Measurements from ENCODE around the gene CCDC34.

The CCDC34 gene

GRCh38 chr11:27403195-27403594, 40.2 kb upstream of the CCDC34 start:
- Histone ChIP-seq H3K4me1 (ENCODE audit: control insufficient read depth, insufficient read depth, low read length) (peaks cover 5% of the 10 kb centered on the region), H3K9me3 (ENCODE audit: control insufficient read depth, insufficient read depth, low read length) (no peaks in the 10 kb centered on the region), H3K27ac (ENCODE audit: low read depth, low read length) (no peak overlapping the region), H3K9ac (ENCODE audit: low read depth, low read length) (no peak overlapping the region), H3K36me3 (ENCODE audit: control insufficient read depth, insufficient read depth, low read length) (peaks cover 32% of the 10 kb centered on the region), H3K27me3 (ENCODE audit: control insufficient read depth, insufficient read depth, low read length) (no peaks in the 10 kb centered on the region), H3K4me3 (ENCODE audit: low read depth, low read length) (no peak overlapping the region)

GRCh38 chr11:27402450-27402849, 39.4 kb upstream of the CCDC34 start:
- peaks cover 28% of the 10 kb centered on the region for H3K36me3 ChIP-seq (ENCODE audit: control insufficient read depth, insufficient read depth, low read length)
- H3K27ac ChIP-seq (ENCODE audit: low read depth, low read length) = no peak overlapping the region
- no peak overlapping the region for H3K4me3 ChIP-seq (ENCODE audit: low read depth, low read length)
- no peaks in the 10 kb centered on the region for H3K9me3 ChIP-seq (ENCODE audit: control insufficient read depth, insufficient read depth, low read length)
- no peaks in the 10 kb centered on the region for H3K27me3 ChIP-seq (ENCODE audit: control insufficient read depth, insufficient read depth, low read length)
- peaks cover 10% of the 10 kb centered on the region for H3K4me1 ChIP-seq (ENCODE audit: control insufficient read depth, insufficient read depth, low read length)
- H3K9ac ChIP-seq (ENCODE audit: low read depth, low read length) = no peak overlapping the region

GRCh38 chr11:27401833-27402316, 38.9 kb upstream of the CCDC34 start:
- peaks cover 12% of the 10 kb centered on the region for H3K4me1 ChIP-seq (ENCODE audit: control insufficient read depth, insufficient read depth, low read length)
- no peak overlapping the region for H3K4me3 ChIP-seq (ENCODE audit: low read depth, low read length)
- no peaks in the 10 kb centered on the region for H3K27me3 ChIP-seq (ENCODE audit: control insufficient read depth, insufficient read depth, low read length)
- no peak overlapping the region for H3K27ac ChIP-seq (ENCODE audit: low read depth, low read length)
- no peaks in the 10 kb centered on the region for H3K9me3 ChIP-seq (ENCODE audit: control insufficient read depth, insufficient read depth, low read length)
- H3K36me3 ChIP-seq (ENCODE audit: control insufficient read depth, insufficient read depth, low read length) = peaks cover 22% of the 10 kb centered on the region
- no peak overlapping the region for H3K9ac ChIP-seq (ENCODE audit: low read depth, low read length)

- H3K27me3 ChIP-seq (ENCODE audit: control insufficient read depth, insufficient read depth, low read length) = no peaks in the 10 kb centered on the region
- H3K27ac ChIP-seq (ENCODE audit: low read depth, low read length) = no peak overlapping the region
- H3K9me3 ChIP-seq (ENCODE audit: control insufficient read depth, insufficient read depth, low read length) = no peaks in the 10 kb centered on the region
- no peak overlapping the region for H3K9ac ChIP-seq (ENCODE audit: low read depth, low read length)
- peaks cover 17% of the 10 kb centered on the region for H3K4me1 ChIP-seq (ENCODE audit: control insufficient read depth, insufficient read depth, low read length)
- peaks cover 17% of the 10 kb centered on the region for H3K36me3 ChIP-seq (ENCODE audit: control insufficient read depth, insufficient read depth, low read length)
- no peak overlapping the region for H3K4me3 ChIP-seq (ENCODE audit: low read depth, low read length)
Measured at GRCh38 chr11:27401280-27401832, 38.3 kb upstream of the CCDC34 start.

GRCh38 chr11:27398400-27398770, 35.4 kb upstream of the CCDC34 start:
- no peak overlapping the region for H3K9ac ChIP-seq (ENCODE audit: low read depth, low read length)
- H3K4me1 ChIP-seq (ENCODE audit: control insufficient read depth, insufficient read depth, low read length) = peaks cover 43% of the 10 kb centered on the region
- H3K4me3 ChIP-seq (ENCODE audit: low read depth, low read length) = no peak overlapping the region
- no peaks in the 10 kb centered on the region for H3K9me3 ChIP-seq (ENCODE audit: control insufficient read depth, insufficient read depth, low read length)
- no peak overlapping the region for H3K27ac ChIP-seq (ENCODE audit: low read depth, low read length)
- peaks cover 20% of the 10 kb centered on the region; the same call in 1 of the 2 replicates for H3K36me3 ChIP-seq (ENCODE audit: control insufficient read depth, insufficient read depth, low read length)
- no peaks in the 10 kb centered on the region for H3K27me3 ChIP-seq (ENCODE audit: control insufficient read depth, insufficient read depth, low read length)

GRCh38 chr11:27397624-27398399, 34.8 kb upstream of the CCDC34 start:
- H3K4me1 ChIP-seq (ENCODE audit: control insufficient read depth, insufficient read depth, low read length) = peaks cover 48% of the 10 kb centered on the region
- no peak overlapping the region for H3K27ac ChIP-seq (ENCODE audit: low read depth, low read length)

GRCh38 chr11:27396259-27396839, 33.3 kb upstream of the CCDC34 start:
- peaks cover 62% of the 10 kb centered on the region for H3K4me1 ChIP-seq (ENCODE audit: control insufficient read depth, insufficient read depth, low read length)
- H3K27ac ChIP-seq (ENCODE audit: low read depth, low read length) = peak overlapping the region; percentile 48
- H3K4me3 ChIP-seq (ENCODE audit: low read depth, low read length) = no peak overlapping the region
- H3K9me3 ChIP-seq (ENCODE audit: control insufficient read depth, insufficient read depth, low read length) = no peaks in the 10 kb centered on the region
- no peak overlapping the region for H3K9ac ChIP-seq (ENCODE audit: low read depth, low read length)
- H3K36me3 ChIP-seq (ENCODE audit: control insufficient read depth, insufficient read depth, low read length) = peaks cover 18% of the 10 kb centered on the region; the same call in 1 of the 2 replicates
- no peaks in the 10 kb centered on the region for H3K27me3 ChIP-seq (ENCODE audit: control insufficient read depth, insufficient read depth, low read length)

More at GRCh38 chr11:27397624-27398399, 34.8 kb upstream of the CCDC34 start:
- no peaks in the 10 kb centered on the region for H3K9me3 ChIP-seq (ENCODE audit: control insufficient read depth, insufficient read depth, low read length)
- H3K27me3 ChIP-seq (ENCODE audit: control insufficient read depth, insufficient read depth, low read length) = no peaks in the 10 kb centered on the region
- H3K36me3 ChIP-seq (ENCODE audit: control insufficient read depth, insufficient read depth, low read length) = 0 out of 2 replicates have a peak, but pooled peaks cover 16% of the 10 kb centered on the region
- no peak overlapping the region for H3K9ac ChIP-seq (ENCODE audit: low read depth, low read length)
- no peak overlapping the region for H3K4me3 ChIP-seq (ENCODE audit: low read depth, low read length)

- Histone ChIP-seq H3K27me3 (ENCODE audit: control insufficient read depth, insufficient read depth, low read length) (no peaks in the 10 kb centered on the region), H3K36me3 (ENCODE audit: control insufficient read depth, insufficient read depth, low read length) (peaks cover 22% of the 10 kb centered on the region), H3K9me3 (ENCODE audit: control insufficient read depth, insufficient read depth, low read length) (no peaks in the 10 kb centered on the region), H3K4me3 (ENCODE audit: low read depth, low read length) (no peak overlapping the region), H3K4me1 (ENCODE audit: control insufficient read depth, insufficient read depth, low read length) (peaks cover 68% of the 10 kb centered on the region), H3K27ac (ENCODE audit: low read depth, low read length) (peak overlapping the region; percentile 48), H3K9ac (ENCODE audit: low read depth, low read length) (no peak overlapping the region)
Measured at GRCh38 chr11:27395556-27396258, 32.7 kb upstream of the CCDC34 start.

- Histone ChIP-seq H3K4me1 (ENCODE audit: control insufficient read depth, insufficient read depth, low read length) (peaks cover 77% of the 10 kb centered on the region), H3K4me3 (ENCODE audit: low read depth, low read length) (no peak overlapping the region)
Measured at GRCh38 chr11:27394781-27395228, 31.8 kb upstream of the CCDC34 start.

GRCh38 chr11:27392278-27393114, 29.5 kb upstream of the CCDC34 start:
- no peaks in the 10 kb centered on the region for H3K27me3 ChIP-seq (ENCODE audit: control insufficient read depth, insufficient read depth, low read length)
- H3K4me3 ChIP-seq (ENCODE audit: low read depth, low read length) = no peak overlapping the region
- peak overlapping the region; percentile 72 for H3K27ac ChIP-seq (ENCODE audit: low read depth, low read length)
- no peaks in the 10 kb centered on the region for H3K9me3 ChIP-seq (ENCODE audit: control insufficient read depth, insufficient read depth, low read length)
- no peak overlapping the region for H3K9ac ChIP-seq (ENCODE audit: low read depth, low read length)
- peaks cover 91% of the 10 kb centered on the region for H3K4me1 ChIP-seq (ENCODE audit: control insufficient read depth, insufficient read depth, low read length)
- H3K36me3 ChIP-seq (ENCODE audit: control insufficient read depth, insufficient read depth, low read length) = peaks cover 29% of the 10 kb centered on the region

More at GRCh38 chr11:27394781-27395228, 31.8 kb upstream of the CCDC34 start:
- Histone ChIP-seq H3K9ac (ENCODE audit: low read depth, low read length) (no peak overlapping the region), H3K9me3 (ENCODE audit: control insufficient read depth, insufficient read depth, low read length) (no peaks in the 10 kb centered on the region), H3K27me3 (ENCODE audit: control insufficient read depth, insufficient read depth, low read length) (no peaks in the 10 kb centered on the region), H3K27ac (ENCODE audit: low read depth, low read length) (peak overlapping the region; percentile 48), H3K36me3 (ENCODE audit: control insufficient read depth, insufficient read depth, low read length) (peaks cover 30% of the 10 kb centered on the region)

All from HUES48 (cell line).